ENCODE measurements around the gene LMNB1.

LMNB1 gene

DNA sequence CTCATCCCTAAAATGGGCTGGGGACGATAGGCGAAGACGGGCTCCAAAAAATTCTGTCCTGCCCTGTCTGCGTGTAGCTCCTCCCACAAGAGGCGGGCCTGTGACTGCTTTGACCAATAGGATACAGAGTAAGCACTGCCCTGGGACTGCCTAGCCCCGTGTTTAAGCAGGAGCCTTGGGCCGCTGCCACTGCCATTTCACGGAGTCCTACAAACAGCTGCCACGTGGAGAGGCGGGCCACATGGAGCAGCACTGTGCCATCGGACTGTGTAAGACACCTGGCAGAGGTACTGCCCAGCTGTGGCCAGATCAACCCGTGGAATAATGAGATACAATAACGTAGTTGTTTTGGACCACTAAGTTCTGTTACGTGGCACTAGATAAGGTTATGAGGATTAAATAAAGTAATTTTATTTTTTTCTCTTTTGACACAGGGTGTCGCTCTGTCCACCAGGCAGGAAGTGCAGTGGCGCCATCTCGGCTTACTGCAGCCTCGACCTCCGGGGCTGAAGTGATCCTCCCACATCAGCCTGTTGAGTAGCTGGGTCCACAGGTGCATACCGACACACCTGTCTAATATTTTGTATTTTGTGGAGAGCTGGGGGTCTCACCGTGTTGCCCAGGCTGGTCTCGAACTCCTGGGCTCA is 87.2 kb downstream of the LMNB1 start:
- Histone ChIP-seq H3K9ac (ENCODE audit: low read length) (no peak overlapping the region), H3K4me1 (ENCODE audit: control insufficient read depth, low read depth, low read length) (peaks cover 9% of the 10 kb centered on the region), H3K27me3 (ENCODE audit: control insufficient read depth, insufficient read depth, low read length) (no peaks in the 10 kb centered on the region), H3K36me3 (ENCODE audit: control insufficient read depth, low read depth, low read length) (no peaks in the 10 kb centered on the region), H3K9me3 (ENCODE audit: control insufficient read depth, low read depth, low read length) (no peaks in the 10 kb centered on the region), H3K27ac (ENCODE audit: low read length) (no peak overlapping the region), H3K4me3 (ENCODE audit: low read length) (no peak overlapping the region)

GRCh38 chr5:126865299-126865698 is 88.4 kb downstream of the LMNB1 start:
- no peaks in the 10 kb centered on the region for H3K9me3 ChIP-seq (ENCODE audit: control insufficient read depth, low read depth, low read length)
- peaks cover 17% of the 10 kb centered on the region for H3K4me1 ChIP-seq (ENCODE audit: control insufficient read depth, low read depth, low read length)
- H3K9ac ChIP-seq (ENCODE audit: low read length): no peak overlapping the region
- H3K27me3 ChIP-seq (ENCODE audit: control insufficient read depth, insufficient read depth, low read length): no peaks in the 10 kb centered on the region
- H3K36me3 ChIP-seq (ENCODE audit: control insufficient read depth, low read depth, low read length): no peaks in the 10 kb centered on the region
- no peak overlapping the region for H3K4me3 ChIP-seq (ENCODE audit: low read length)
- H3K27ac ChIP-seq (ENCODE audit: low read length): no peak overlapping the region

DNA sequence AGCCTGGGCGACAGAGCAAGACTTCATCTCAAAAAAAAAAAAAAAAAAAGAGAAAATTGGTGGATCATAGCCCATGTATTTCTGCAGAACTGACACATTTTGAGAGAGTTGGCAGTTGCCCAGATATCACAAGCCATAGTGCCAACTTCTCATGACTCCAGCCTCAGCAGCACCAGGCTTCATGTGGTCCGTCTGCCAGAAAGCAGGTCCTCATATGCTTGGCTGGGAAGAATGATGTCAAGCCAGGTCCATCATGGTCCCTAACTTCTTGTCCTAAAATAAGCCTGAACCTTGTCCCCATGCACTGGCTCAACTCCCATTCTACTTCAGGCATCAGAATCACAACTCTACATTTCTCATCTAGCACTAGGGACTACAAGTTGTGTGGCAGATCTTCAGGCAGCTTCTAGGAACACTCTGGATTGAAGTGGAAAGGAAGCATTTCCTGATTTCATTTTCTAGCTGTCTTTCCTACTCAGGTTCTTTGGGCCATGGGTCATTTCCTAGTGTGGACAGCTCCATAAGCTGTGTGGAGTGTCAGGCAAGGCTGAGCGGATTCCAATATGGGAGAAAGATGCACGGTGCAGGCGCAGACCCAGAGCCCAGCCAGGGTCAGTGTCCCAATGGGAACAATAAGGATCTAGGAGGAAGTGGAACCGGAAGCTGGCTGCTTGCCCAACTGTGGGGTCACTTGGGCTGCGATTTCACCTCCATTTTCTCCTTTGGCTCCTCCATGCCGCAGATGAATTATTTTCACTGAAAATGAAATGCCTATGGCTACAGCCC is 90.1 kb downstream of the LMNB1 start:
- no peaks in the 10 kb centered on the region for H3K27me3 ChIP-seq (ENCODE audit: control insufficient read depth, insufficient read depth, low read length)
- H3K27ac ChIP-seq (ENCODE audit: low read length): no peak overlapping the region
- no peak overlapping the region for H3K4me3 ChIP-seq (ENCODE audit: low read length)
- H3K9ac ChIP-seq (ENCODE audit: low read length): no peak overlapping the region
- no peaks in the 10 kb centered on the region for H3K9me3 ChIP-seq (ENCODE audit: control insufficient read depth, low read depth, low read length)
- H3K4me1 ChIP-seq (ENCODE audit: control insufficient read depth, low read depth, low read length): peaks cover 17% of the 10 kb centered on the region
- H3K36me3 ChIP-seq (ENCODE audit: control insufficient read depth, low read depth, low read length): no peaks in the 10 kb centered on the region

DNA sequence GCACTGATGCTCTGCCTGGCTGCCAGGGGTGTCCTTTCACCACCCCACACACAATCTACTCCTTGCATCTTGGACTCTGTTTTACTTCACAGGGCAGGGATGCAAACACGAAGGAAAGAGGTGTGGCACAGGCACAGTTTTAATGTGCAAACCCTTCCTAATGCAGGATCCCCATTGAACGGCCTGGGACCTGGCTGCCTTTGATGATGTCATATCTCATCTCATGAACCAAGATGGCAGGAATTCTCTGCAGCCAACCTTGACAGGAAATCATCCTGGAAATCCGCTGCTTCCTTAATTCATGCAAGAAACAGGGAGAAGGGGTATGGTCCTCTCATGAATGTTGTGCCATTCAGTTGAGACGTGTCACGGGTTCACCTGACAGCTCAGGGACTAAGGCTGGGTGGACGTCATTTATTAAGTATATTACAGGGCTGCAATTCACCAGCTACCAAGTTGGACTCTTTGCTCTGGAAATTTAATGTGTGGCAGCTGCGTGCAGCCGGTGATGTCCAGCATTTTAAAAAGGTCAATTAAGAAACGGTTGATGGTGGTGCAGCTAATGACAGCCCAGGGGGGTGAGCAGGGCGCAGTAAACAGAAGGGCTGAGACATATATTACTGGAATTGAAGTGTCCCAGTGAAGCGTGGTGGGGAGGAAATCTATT is 91.5 kb downstream of the LMNB1 start:
- H3K4me1 ChIP-seq (ENCODE audit: control insufficient read depth, low read depth, low read length): peaks cover 17% of the 10 kb centered on the region
- H3K36me3 ChIP-seq (ENCODE audit: control insufficient read depth, low read depth, low read length): no peaks in the 10 kb centered on the region
- no peak overlapping the region for H3K9ac ChIP-seq (ENCODE audit: low read length)
- no peaks in the 10 kb centered on the region for H3K27me3 ChIP-seq (ENCODE audit: control insufficient read depth, insufficient read depth, low read length)
- no peaks in the 10 kb centered on the region for H3K9me3 ChIP-seq (ENCODE audit: control insufficient read depth, low read depth, low read length)
- H3K27ac ChIP-seq (ENCODE audit: low read length): no peak overlapping the region
- peak overlapping the region; percentile 52 for H3K4me3 ChIP-seq (ENCODE audit: low read length)

GRCh38 chr5:126869005-126869451 is 92.1 kb downstream of the LMNB1 start:
- no peak overlapping the region for H3K9ac ChIP-seq (ENCODE audit: low read length)
- peak overlapping the region; percentile 52 for H3K4me3 ChIP-seq (ENCODE audit: low read length)

DNA sequence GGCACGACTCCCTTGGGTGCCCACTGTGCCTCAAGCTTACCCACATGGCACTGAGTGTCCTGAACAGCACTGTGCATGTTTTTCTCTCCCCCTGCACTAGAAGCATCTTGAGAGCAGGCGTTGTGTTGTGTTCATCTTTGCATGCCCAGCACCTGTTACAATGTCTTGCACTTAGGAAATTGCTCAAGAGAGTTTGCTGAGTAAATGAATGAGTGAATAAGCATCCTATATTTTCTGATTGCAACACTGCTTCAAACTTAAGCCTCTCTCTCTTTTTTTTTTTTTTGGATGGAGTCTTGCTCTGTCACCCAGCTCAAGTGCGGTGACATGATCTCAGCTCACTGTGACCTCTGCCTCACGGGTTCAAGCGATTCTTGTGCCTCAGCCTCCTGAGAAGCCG is 94.5 kb downstream of the LMNB1 start:
- H3K9ac ChIP-seq (ENCODE audit: low read length): no peak overlapping the region
- H3K27ac ChIP-seq (ENCODE audit: low read length): no peak overlapping the region
- no peaks in the 10 kb centered on the region for H3K36me3 ChIP-seq (ENCODE audit: control insufficient read depth, low read depth, low read length)
- no peaks in the 10 kb centered on the region for H3K9me3 ChIP-seq (ENCODE audit: control insufficient read depth, low read depth, low read length)
- H3K4me1 ChIP-seq (ENCODE audit: control insufficient read depth, low read depth, low read length): peaks cover 25% of the 10 kb centered on the region
- no peak overlapping the region for H3K4me3 ChIP-seq (ENCODE audit: low read length)
- no peaks in the 10 kb centered on the region for H3K27me3 ChIP-seq (ENCODE audit: control insufficient read depth, insufficient read depth, low read length)

More at GRCh38 chr5:126869005-126869451, 92.1 kb downstream of the LMNB1 start:
- Histone ChIP-seq H3K27ac (ENCODE audit: low read length) (no peak overlapping the region), H3K9me3 (ENCODE audit: control insufficient read depth, low read depth, low read length) (no peaks in the 10 kb centered on the region), H3K36me3 (ENCODE audit: control insufficient read depth, low read depth, low read length) (no peaks in the 10 kb centered on the region), H3K4me1 (ENCODE audit: control insufficient read depth, low read depth, low read length) (peaks cover 17% of the 10 kb centered on the region), H3K27me3 (ENCODE audit: control insufficient read depth, insufficient read depth, low read length) (no peaks in the 10 kb centered on the region)

GRCh38 chr5:126872561-126873354 is 95.8 kb downstream of the LMNB1 start:
- H3K36me3 ChIP-seq (ENCODE audit: control insufficient read depth, low read depth, low read length): no peaks in the 10 kb centered on the region
- H3K4me3 ChIP-seq (ENCODE audit: low read length): no peak overlapping the region
- peaks cover 25% of the 10 kb centered on the region for H3K4me1 ChIP-seq (ENCODE audit: control insufficient read depth, low read depth, low read length)
- H3K9me3 ChIP-seq (ENCODE audit: control insufficient read depth, low read depth, low read length): no peaks in the 10 kb centered on the region
- H3K27me3 ChIP-seq (ENCODE audit: control insufficient read depth, insufficient read depth, low read length): no peaks in the 10 kb centered on the region
- no peak overlapping the region for H3K9ac ChIP-seq (ENCODE audit: low read length)
- no peak overlapping the region for H3K27ac ChIP-seq (ENCODE audit: low read length)

GRCh38 chr5:126875303-126875785 is 98.4 kb downstream of the LMNB1 start:
- no peaks in the 10 kb centered on the region for H3K36me3 ChIP-seq (ENCODE audit: control insufficient read depth, low read depth, low read length)

GRCh38 chr5:126877602-126878001 is 100.7 kb downstream of the LMNB1 start:
- Histone ChIP-seq H3K4me3 (ENCODE audit: low read length) (no peak overlapping the region), H3K27me3 (ENCODE audit: control insufficient read depth, insufficient read depth, low read length) (no peaks in the 10 kb centered on the region), H3K9ac (ENCODE audit: low read length) (no peak overlapping the region), H3K36me3 (ENCODE audit: control insufficient read depth, low read depth, low read length) (no peaks in the 10 kb centered on the region), H3K9me3 (ENCODE audit: control insufficient read depth, low read depth, low read length) (no peaks in the 10 kb centered on the region), H3K4me1 (ENCODE audit: control insufficient read depth, low read depth, low read length) (peaks cover 7% of the 10 kb centered on the region), H3K27ac (ENCODE audit: low read length) (no peak overlapping the region)

More at GRCh38 chr5:126875303-126875785, 98.4 kb downstream of the LMNB1 start:
- no peaks in the 10 kb centered on the region for H3K27me3 ChIP-seq (ENCODE audit: control insufficient read depth, insufficient read depth, low read length)
- H3K27ac ChIP-seq (ENCODE audit: low read length): no peak overlapping the region
- peaks cover 7% of the 10 kb centered on the region for H3K4me1 ChIP-seq (ENCODE audit: control insufficient read depth, low read depth, low read length)
- H3K9ac ChIP-seq (ENCODE audit: low read length): no peak overlapping the region
- no peaks in the 10 kb centered on the region for H3K9me3 ChIP-seq (ENCODE audit: control insufficient read depth, low read depth, low read length)
- no peak overlapping the region for H3K4me3 ChIP-seq (ENCODE audit: low read length)

DNA sequence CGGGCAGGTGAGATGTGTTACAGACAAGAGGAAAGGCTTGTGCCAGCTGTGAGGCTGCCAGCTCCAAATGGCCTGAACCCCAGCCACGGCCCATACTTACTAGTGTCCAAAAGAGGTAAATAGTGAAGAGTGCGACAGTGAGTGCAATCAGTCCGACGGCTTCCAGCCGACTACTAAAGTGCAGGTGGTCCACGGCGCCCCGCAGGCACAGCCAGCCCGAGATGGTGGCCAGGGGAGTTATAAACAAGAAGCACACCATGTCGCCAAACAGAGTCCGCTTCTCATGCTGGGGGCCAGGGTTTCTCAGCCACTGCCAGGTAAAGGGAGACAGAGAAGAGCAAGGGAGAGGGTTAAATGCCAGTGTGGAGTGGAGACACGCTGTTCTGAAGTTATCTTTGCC is 101.1 kb downstream of the LMNB1 start:
- no peak overlapping the region for H3K9ac ChIP-seq (ENCODE audit: low read length)
- H3K27me3 ChIP-seq (ENCODE audit: control insufficient read depth, insufficient read depth, low read length): no peaks in the 10 kb centered on the region
- H3K9me3 ChIP-seq (ENCODE audit: control insufficient read depth, low read depth, low read length): no peaks in the 10 kb centered on the region
- H3K4me3 ChIP-seq (ENCODE audit: low read length): no peak overlapping the region
- H3K27ac ChIP-seq (ENCODE audit: low read length): no peak overlapping the region
- no peaks in the 10 kb centered on the region for H3K36me3 ChIP-seq (ENCODE audit: control insufficient read depth, low read depth, low read length)
- H3K4me1 ChIP-seq (ENCODE audit: control insufficient read depth, low read depth, low read length): peaks cover 7% of the 10 kb centered on the region

DNA sequence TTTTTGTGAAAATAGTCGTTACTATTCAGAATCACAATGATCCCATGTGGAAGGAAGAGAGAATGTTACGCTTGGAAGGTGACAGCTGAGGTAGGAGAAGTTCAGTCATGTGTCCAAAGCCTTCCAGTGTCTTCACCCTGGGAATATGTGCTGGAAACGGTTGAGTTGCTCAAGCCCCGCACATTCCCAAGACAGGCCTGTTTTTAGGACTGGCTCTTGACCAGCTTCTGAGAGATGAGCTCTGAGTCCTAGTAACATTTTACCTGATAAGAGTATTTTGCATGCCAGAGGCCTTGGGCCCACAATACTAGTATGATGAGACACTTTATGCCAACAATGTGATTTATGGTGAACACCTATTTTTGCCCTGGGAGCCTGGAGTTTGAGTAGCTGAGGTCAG is 101.7 kb downstream of the LMNB1 start:
- Histone ChIP-seq H3K4me1 (ENCODE audit: control insufficient read depth, low read depth, low read length) (peaks cover 7% of the 10 kb centered on the region), H3K36me3 (ENCODE audit: control insufficient read depth, low read depth, low read length) (no peaks in the 10 kb centered on the region), H3K9me3 (ENCODE audit: control insufficient read depth, low read depth, low read length) (no peaks in the 10 kb centered on the region), H3K27ac (ENCODE audit: low read length) (no peak overlapping the region), H3K27me3 (ENCODE audit: control insufficient read depth, insufficient read depth, low read length) (no peaks in the 10 kb centered on the region), H3K4me3 (ENCODE audit: low read length) (no peak overlapping the region), H3K9ac (ENCODE audit: low read length) (no peak overlapping the region)
